GM19025 (cell line): Measurements from ENCODE around the gene ZNF80.
A peak's percentile ranks its signal among the peaks of the same experiment; 100 is the strongest.

Experiments
- ATAC-seq: cut with Tn5 transposase; IDR thresholded peaks from one replicate; pipeline ENCODE4 v1.9.1; 2021; ENCODE audit warnings: mild to moderate bottlenecking, low read depth, moderate library complexity; ENCODE audit not compliant: unreplicated experiment

Gene ZNF80

DNA sequence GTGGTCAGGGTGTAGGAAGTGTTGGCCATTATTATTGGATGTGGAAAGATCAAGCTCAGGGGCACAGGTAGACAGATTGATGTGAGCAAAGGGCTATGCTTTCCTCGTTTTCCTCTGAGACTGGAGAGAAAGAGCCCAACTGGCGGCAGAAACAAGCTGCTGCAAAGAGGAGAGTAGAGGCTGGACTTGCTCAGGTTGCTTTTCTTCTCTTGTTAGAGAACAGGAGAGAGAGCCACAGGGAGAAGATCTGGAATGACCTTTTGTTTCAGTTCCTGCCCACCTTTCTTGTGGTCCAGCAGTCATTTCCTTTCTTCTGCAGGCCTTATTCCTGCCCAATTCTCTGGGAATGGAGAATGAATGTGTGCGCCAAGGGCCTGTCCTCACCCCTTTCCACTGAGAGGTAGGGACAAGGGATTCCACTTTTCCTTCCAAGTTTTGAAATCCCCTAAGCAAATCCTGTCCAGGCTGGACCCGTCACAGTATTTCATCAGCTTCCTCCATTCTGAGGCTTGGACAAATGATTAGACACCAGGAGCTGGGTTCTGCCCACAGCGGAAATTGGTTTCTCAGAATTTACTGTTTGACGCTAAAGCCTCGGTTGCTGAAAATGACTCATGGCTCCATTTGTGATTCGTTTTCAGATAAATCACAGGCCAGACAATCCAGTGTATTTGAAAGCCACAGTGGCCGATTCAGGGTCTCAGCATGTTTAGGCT is 16.1 kb downstream of the ZNF80 start:
- no peak for ATAC-seq

DNA sequence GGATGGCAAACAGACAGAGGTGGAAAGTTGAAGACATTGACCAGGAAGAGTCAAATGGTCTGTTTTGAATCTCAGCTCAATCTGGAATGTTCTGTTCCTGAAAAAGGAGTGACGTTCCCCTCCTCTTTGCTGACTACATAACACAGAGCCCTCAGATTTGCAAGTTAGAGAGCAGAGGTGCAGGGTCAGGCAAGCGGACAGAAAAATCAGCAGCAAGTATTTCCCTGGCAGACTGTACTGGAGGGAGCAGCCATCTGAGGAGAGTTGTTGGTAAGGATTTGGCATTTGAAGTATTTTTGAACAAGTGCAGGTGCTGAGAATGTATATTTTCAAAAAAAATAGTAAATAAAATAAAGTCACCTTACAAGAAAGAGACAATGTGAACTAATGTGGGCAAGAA is 17.6 kb downstream of the ZNF80 start:
- no peak for ATAC-seq

DNA sequence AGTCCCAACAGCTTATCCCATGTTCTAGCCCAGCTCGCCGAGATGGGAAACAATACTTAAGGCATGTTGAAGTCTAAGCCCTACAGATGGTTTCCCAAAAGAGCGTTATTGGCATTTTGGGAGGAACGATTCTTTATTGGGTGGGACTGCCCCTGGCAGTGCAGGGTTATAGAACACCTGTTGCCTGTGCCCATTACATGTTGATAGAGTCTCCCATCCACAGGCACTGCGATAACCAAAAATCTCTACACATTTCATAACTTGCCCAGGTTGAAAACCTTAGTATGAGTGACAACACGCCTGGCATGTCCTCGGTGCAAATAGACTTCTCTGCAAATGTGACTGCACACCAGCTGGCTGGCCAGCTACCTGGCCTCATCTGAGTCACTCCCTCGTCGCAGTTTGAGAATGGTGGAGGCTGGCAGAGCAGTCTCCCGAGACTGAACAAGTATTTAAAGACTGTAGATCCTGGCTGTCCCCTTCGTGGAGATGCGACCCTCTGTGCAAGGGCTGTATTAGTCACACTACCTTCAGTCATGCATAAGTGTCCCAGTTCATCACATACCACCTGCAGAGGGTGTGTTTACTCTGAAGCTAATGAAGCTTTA is 18.7 kb downstream of the ZNF80 start:
- ATAC-seq, result no peak

DNA sequence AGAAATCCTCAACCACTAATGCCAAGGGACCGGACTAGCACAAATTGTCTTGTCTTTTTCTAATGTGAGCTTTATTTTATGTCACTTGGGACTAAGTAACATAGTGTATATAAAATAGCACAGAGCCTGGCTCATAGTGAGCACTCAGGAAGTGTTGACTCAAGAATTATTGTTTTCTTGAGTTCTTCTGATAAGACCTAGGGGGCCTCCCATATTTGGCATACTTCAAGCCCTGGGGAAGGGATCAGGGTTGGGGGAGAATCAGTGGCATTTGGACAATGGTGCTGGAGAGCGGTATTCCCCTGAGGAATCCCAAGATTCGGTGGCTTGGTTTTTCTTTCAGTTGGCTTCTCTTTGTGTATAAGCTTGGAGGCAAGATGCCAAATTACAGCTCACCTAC is 19.4 kb downstream of the ZNF80 start:
- no peak for ATAC-seq

DNA sequence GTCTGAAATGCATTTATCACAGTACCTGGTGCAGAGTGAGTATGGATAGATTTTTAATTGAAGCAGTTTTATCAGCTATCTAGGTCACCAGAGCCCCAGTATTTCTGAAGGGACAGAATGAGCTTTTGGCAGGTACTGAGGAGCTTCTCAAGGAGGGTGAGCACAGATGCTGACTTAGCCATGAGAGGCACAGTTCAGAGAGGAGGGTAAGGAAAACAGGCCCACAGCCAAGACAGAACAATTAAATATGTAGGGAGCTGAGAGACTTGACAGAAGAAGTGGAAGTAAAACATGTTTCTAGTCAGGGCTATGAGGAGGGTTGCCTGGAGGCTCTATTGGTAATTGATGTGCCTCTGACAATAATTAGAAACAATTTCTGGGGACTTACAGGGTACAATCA is 20.1 kb downstream of the ZNF80 start:
- no peak for ATAC-seq

DNA sequence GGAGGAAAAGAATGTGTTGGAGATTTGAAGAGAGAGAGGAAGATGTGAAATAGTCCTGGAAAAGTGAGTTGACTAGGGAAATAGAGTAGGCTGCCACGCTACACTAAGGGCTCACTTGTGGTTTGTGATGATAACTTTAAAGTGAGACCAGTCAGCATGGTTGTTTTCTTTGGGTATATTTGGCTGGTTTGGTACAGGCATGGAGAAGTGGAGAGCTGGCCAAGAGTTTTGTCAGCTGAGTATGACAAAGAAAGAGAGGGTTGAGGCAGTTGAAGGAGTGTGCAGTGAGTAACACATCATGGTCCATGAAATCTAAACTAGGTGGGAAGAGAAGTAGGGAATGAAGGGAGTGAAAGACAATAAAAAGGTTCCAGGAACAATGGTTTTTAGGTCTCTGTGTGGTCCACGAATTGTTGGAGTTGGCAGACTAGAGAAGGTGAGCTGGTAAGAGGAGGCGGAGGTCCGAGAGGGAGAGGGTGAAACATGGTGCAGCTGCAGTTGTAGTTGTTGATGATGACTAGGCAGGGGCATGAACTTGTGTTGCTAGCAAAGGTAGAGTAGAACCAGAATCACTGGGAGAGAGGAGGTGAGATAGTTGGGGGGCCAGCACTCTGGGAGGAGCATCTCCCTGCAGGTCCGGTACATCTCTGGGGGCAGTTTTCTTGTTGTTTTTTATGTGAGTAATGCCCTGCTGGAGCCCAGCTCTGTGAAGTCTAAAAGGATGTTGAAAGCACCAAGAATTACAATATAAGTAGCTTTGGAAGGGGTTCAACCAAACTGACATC is 21.0 kb downstream of the ZNF80 start:
- no peak for ATAC-seq

DNA sequence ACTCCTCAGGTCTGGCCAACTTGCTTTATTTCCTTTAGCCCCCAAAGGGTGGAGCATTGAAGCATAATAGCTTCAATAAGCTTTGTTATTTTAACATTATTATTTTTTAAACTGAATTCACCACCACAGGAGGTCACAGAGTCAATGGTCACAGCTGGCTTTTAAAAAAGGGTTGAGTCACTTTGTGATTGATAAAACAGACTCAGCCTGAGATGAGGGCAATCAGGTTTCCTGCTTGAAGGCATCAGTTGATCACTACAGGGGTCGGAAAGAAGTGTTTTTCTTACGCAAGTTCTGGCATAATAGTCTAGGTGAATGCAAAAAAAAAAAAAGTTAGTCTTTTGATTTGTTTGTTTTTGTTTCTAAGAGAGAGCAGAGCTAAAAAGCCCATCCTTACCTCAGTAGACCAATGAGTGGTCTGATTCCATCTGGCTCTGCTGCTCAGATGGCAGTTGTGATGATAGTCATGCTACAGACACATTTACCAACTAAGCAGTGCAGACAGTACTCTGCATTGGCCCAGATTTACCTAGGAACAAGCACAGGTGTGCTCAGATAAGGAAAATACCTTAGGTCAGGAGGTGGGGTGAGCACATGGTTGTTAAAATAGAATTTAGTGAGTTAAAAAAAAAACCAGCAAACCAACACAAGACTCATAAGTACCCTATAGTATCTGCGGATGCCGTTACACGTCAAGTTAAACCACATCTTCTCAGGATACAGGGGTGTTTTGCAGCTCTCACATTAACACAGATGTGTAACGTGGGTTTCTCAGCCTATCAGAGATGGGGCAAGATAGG is 22.6 kb downstream of the ZNF80 start:
- ATAC-seq, result no peak

DNA sequence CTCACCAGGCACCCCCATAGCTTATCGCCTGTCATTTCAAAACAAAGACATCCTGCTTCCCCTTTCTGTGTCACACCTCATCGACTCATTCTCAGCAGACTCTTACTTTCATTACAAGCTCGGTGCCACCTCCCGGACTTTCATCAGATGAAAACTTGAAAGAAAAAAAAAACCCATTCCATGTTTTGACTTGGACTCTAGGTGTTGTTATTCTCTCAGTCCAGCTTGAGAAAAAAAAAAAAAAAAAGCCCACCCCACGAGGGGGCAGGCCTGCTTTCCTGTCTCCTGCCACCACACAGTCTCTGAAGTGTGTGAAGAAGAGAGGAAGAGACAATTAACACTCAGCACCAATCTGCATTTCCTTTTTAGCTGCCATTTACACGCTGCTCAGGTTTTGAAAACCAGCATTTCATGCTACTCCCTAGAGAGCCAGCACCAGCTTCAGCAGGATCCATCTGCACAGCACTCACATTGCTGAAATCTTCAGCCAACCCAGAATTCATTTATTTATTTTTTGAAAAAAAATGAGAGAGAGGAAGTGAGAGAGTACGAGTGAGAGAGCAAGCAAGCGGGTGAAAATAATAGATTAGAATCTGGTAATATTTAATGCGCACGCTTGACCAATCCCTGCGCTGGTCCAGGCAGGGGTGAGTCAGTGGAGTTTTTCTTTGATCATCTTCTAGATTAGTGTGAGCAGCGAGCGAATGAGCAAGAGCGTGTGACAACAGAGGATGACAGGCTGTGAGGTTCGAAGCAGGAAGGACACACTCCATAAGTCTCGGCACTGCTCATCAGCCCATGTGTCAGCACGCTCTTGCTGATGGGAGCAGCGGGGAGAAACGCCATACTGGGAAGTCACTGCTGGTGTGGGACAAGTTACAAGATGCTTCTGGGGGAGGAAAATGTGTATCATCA is 23.5 kb downstream of the ZNF80 start:
- peak; percentile 82 for ATAC-seq

DNA sequence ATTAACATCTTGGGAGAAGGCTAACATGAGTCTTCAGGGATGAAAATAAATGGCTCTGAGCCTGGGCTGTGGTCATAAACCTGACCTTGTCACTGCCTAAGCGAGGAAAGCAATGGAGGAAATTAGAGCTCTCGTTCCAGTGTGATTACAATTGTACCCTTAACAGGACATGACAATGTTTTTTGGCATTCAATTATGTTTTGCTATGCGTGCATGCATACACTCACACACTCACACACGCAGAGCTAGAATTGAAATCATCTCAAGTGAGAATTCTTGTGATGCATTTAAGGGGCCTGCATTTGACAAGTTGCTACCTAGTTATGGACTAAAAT is 24.1 kb downstream of the ZNF80 start:
- no peak for ATAC-seq

DNA sequence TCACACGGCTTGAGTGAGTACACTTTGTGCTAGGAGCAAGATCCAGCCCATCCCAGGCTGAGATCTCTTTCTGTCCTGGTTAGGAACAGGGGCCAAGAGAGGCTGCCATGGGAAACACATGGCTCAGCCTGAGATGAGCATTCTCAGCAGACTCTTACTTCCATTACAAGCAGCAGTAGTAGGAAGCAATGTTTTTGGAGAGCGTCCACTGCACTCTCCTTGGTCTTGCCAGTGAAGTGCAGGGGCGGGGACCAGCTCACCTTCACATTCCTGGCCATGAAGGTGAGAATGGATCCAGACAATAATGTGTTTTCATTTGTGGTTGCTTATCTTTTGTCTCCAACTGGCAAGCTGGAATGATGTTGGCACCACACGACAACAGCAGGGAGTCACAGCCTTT is 24.7 kb downstream of the ZNF80 start:
- no peak for ATAC-seq

DNA sequence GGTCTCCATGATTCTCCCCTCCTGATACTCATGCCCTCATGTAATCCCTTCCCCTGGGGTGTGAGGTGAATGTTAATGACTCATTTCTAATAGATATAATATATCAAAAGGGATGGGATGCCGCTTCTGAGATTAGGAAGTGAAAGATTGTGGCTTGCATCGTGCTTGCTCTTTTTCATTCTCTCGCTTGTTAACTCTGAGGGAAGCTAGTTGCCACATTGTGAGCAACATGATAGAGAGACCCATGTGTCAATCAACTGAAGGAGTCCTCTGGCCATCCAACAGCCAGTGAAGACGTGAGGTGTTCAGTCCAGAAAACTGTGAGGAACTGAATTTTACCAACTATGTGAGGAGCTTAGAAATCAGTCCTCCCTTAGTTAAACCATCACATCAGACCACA is 29.6 kb downstream of the ZNF80 start:
- ATAC-seq, result peak; percentile 85

DNA sequence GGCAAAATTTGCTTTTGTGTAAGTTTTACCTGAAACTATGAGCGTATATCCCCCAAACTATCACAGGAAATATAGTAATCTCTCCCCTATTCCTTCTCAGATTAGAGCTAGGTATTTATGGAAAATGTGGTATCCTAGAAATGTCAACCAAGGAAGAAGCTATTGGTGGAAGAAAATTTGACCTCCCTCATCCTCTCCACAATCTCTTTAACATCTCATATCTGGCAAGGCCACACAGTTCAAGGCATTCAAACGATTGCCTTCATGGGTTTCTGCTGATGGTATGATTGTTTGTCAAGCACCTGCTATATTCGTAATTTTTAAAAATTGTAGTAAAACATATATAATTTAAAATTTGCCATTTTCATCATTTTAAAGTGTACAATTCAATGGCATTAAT is 31.0 kb downstream of the ZNF80 start:
- no peak for ATAC-seq

DNA sequence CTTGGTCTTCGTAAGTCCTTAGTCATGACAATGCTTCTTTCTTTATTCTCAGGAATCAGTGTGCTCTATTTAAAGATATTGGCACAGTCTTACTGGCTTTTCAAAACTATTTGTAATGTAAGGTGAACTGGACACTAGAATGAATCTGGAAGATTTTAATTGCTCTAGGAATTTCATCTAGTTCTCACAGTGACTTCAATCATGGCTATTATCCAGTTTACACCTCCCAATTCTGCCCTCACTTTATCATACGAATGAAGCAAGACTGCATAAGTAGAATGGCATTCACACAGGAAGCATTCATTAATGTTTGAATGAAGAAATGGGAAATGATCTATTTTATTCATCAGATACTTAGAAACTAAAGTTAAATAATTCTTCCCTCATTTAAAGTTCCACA is 31.8 kb downstream of the ZNF80 start:
- no peak for ATAC-seq

DNA sequence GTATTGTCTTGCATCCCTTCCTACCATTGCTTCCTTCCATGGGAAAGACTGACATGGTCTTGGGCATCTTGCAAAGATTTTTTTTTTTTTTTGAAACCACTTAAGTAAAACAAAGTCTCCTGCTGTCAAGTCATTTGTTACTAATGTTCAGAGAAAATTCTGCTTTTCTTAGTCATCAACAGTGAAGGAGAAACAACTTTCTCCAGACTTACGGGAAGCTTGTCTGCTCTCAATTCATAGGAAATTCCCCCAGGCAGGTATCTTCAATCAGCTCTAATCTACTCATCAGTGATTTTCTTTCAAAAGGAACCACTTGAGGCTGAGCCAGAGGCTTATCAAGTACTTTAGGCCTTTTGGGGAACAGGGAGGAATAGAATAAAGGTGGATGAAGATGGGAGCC is 42.6 kb downstream of the ZNF80 start:
- no peak for ATAC-seq

DNA sequence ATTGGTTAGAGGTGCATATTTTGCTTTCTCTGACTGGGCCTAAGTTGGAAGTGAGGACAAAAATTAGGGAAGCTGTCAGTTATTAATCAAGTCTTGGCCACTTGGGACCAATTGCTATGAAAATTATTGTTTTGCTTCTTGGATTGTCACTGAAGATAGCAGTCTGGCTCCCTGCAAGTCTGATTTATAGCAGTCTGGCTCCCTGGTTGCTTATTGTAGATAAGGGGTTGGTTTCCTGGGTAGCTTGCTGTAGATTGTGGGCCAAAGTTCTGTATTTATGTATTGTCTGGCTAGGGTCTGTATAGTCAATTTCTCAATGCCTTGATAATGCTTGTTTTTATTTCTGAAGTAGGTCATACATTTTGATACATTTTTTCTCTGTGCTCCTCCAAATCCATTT is 45.2 kb downstream of the ZNF80 start:
- no peak for ATAC-seq

DNA sequence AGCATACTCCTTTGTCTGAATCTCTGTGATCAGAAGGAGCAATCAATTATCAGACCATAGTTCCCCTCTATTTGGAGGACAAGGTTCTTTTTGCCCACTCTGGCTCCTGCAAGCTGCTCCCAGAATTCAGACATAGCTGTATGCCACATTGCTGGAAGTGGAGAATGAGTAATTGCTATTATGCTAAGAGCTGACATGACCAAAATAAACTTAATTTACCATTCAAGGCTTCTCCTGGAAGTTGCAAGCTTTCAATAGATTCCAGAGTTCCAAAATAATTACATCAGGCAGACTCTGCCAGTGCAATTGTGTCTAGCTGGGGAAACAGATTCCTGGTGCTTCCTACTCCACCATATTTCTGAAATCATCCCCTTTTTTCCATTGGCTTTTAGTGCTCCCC is 50.9 kb downstream of the ZNF80 start:
- no peak for ATAC-seq
